ENCODE data around the gene SH3YL1.

Gene SH3YL1

GRCh38 chr2:196406-196805 is 67.4 kb downstream of the SH3YL1 start:
- Histone ChIP-seq H3K79me2 (ENCODE audit: control insufficient read depth, insufficient read depth, low read length, unreplicated experiment) (no peaks in the 10 kb centered on the region), H3K27me3 (ENCODE audit: insufficient read depth, low read length) (no peaks in the 10 kb centered on the region), H3K4me1 (ENCODE audit: control insufficient read depth, insufficient read depth, low read length, unreplicated experiment) (no peaks in the 10 kb centered on the region), H3K4me3 (ENCODE audit: low read depth, low read length) (no peak overlapping the region), H3K27ac (ENCODE audit: low read depth, low read length) (no peak overlapping the region), H2AFZ (ENCODE audit: low read length, unreplicated experiment) (no peak overlapping the region), H3K36me3 (ENCODE audit: insufficient read depth, low read length) (no peaks in the 10 kb centered on the region)

- no peak overlapping the region for H2AFZ ChIP-seq (ENCODE audit: low read length, unreplicated experiment)
- no peaks in the 10 kb centered on the region for H3K36me3 ChIP-seq (ENCODE audit: insufficient read depth, low read length)
- no peak overlapping the region for H3K27ac ChIP-seq (ENCODE audit: low read depth, low read length)
- no peaks in the 10 kb centered on the region for H3K79me2 ChIP-seq (ENCODE audit: control insufficient read depth, insufficient read depth, low read length, unreplicated experiment)
- H3K4me3 ChIP-seq (ENCODE audit: low read depth, low read length): no peak overlapping the region
- no peaks in the 10 kb centered on the region for H3K4me1 ChIP-seq (ENCODE audit: control insufficient read depth, insufficient read depth, low read length, unreplicated experiment)
- no peaks in the 10 kb centered on the region for H3K27me3 ChIP-seq (ENCODE audit: insufficient read depth, low read length)
Observed at GRCh38 chr2:195932-196331, 67.9 kb downstream of the SH3YL1 start.

GRCh38 chr2:193141-193671 is 70.6 kb downstream of the SH3YL1 start:
- Histone ChIP-seq H3K79me2 (ENCODE audit: control insufficient read depth, insufficient read depth, low read length, unreplicated experiment) (no peaks in the 10 kb centered on the region), H3K36me3 (ENCODE audit: insufficient read depth, low read length) (no peaks in the 10 kb centered on the region), H3K27ac (ENCODE audit: low read depth, low read length) (no peak overlapping the region), H3K27me3 (ENCODE audit: insufficient read depth, low read length) (no peaks in the 10 kb centered on the region), H3K4me1 (ENCODE audit: control insufficient read depth, insufficient read depth, low read length, unreplicated experiment) (no peaks in the 10 kb centered on the region), H2AFZ (ENCODE audit: low read length, unreplicated experiment) (no peak overlapping the region), H3K4me3 (ENCODE audit: low read depth, low read length) (no peak overlapping the region)

- no peaks in the 10 kb centered on the region for H3K36me3 ChIP-seq (ENCODE audit: insufficient read depth, low read length)
- H2AFZ ChIP-seq (ENCODE audit: low read length, unreplicated experiment): no peak overlapping the region
- H3K79me2 ChIP-seq (ENCODE audit: control insufficient read depth, insufficient read depth, low read length, unreplicated experiment): no peaks in the 10 kb centered on the region
- no peaks in the 10 kb centered on the region for H3K4me1 ChIP-seq (ENCODE audit: control insufficient read depth, insufficient read depth, low read length, unreplicated experiment)
- no peak overlapping the region for H3K27ac ChIP-seq (ENCODE audit: low read depth, low read length)
- no peak overlapping the region for H3K4me3 ChIP-seq (ENCODE audit: low read depth, low read length)
- H3K27me3 ChIP-seq (ENCODE audit: insufficient read depth, low read length): no peaks in the 10 kb centered on the region
Observed at GRCh38 chr2:191311-192190, 72.3 kb downstream of the SH3YL1 start.

- no peaks in the 10 kb centered on the region for H3K79me2 ChIP-seq (ENCODE audit: control insufficient read depth, insufficient read depth, low read length, unreplicated experiment)
Observed at GRCh38 chr2:187825-188224, 76.0 kb downstream of the SH3YL1 start.

GRCh38 chr2:185221-185620 is 78.6 kb downstream of the SH3YL1 start:
- no peaks in the 10 kb centered on the region for H3K36me3 ChIP-seq (ENCODE audit: insufficient read depth, low read length)
- no peaks in the 10 kb centered on the region for H3K4me1 ChIP-seq (ENCODE audit: control insufficient read depth, insufficient read depth, low read length, unreplicated experiment)
- no peaks in the 10 kb centered on the region for H3K27me3 ChIP-seq (ENCODE audit: insufficient read depth, low read length)
- H3K4me3 ChIP-seq (ENCODE audit: low read depth, low read length): no peak overlapping the region
- H2AFZ ChIP-seq (ENCODE audit: low read length, unreplicated experiment): no peak overlapping the region
- no peaks in the 10 kb centered on the region for H3K79me2 ChIP-seq (ENCODE audit: control insufficient read depth, insufficient read depth, low read length, unreplicated experiment)
- no peak overlapping the region for H3K27ac ChIP-seq (ENCODE audit: low read depth, low read length)

More at GRCh38 chr2:187825-188224, 76.0 kb downstream of the SH3YL1 start:
- no peak overlapping the region for H3K4me3 ChIP-seq (ENCODE audit: low read depth, low read length)
- no peaks in the 10 kb centered on the region for H3K4me1 ChIP-seq (ENCODE audit: control insufficient read depth, insufficient read depth, low read length, unreplicated experiment)
- no peak overlapping the region for H2AFZ ChIP-seq (ENCODE audit: low read length, unreplicated experiment)
- no peak overlapping the region for H3K27ac ChIP-seq (ENCODE audit: low read depth, low read length)
- no peaks in the 10 kb centered on the region for H3K27me3 ChIP-seq (ENCODE audit: insufficient read depth, low read length)
- H3K36me3 ChIP-seq (ENCODE audit: insufficient read depth, low read length): no peaks in the 10 kb centered on the region

- no peaks in the 10 kb centered on the region for H3K36me3 ChIP-seq (ENCODE audit: insufficient read depth, low read length)
- no peaks in the 10 kb centered on the region for H3K27me3 ChIP-seq (ENCODE audit: insufficient read depth, low read length)
- no peak overlapping the region for H3K27ac ChIP-seq (ENCODE audit: low read depth, low read length)
- no peak overlapping the region for H3K4me3 ChIP-seq (ENCODE audit: low read depth, low read length)
- H2AFZ ChIP-seq (ENCODE audit: low read length, unreplicated experiment): no peak overlapping the region
- H3K79me2 ChIP-seq (ENCODE audit: control insufficient read depth, insufficient read depth, low read length, unreplicated experiment): no peaks in the 10 kb centered on the region
- no peaks in the 10 kb centered on the region for H3K4me1 ChIP-seq (ENCODE audit: control insufficient read depth, insufficient read depth, low read length, unreplicated experiment)
Observed at GRCh38 chr2:184695-185094, 79.1 kb downstream of the SH3YL1 start.

GRCh38 chr2:182509-183122 is 81.2 kb downstream of the SH3YL1 start:
- H2AFZ ChIP-seq (ENCODE audit: low read length, unreplicated experiment): no peak overlapping the region
- no peak overlapping the region for H3K4me3 ChIP-seq (ENCODE audit: low read depth, low read length)
- H3K27me3 ChIP-seq (ENCODE audit: insufficient read depth, low read length): no peaks in the 10 kb centered on the region
- H3K4me1 ChIP-seq (ENCODE audit: control insufficient read depth, insufficient read depth, low read length, unreplicated experiment): no peaks in the 10 kb centered on the region
- H3K36me3 ChIP-seq (ENCODE audit: insufficient read depth, low read length): no peaks in the 10 kb centered on the region
- H3K27ac ChIP-seq (ENCODE audit: low read depth, low read length): no peak overlapping the region
- no peaks in the 10 kb centered on the region for H3K79me2 ChIP-seq (ENCODE audit: control insufficient read depth, insufficient read depth, low read length, unreplicated experiment)

- Histone ChIP-seq H3K27me3 (ENCODE audit: insufficient read depth, low read length) (no peaks in the 10 kb centered on the region), H3K36me3 (ENCODE audit: insufficient read depth, low read length) (no peaks in the 10 kb centered on the region), H3K4me1 (ENCODE audit: control insufficient read depth, insufficient read depth, low read length, unreplicated experiment) (peaks cover 2% of the 10 kb centered on the region), H3K27ac (ENCODE audit: low read depth, low read length) (no peak overlapping the region), H3K79me2 (ENCODE audit: control insufficient read depth, insufficient read depth, low read length, unreplicated experiment) (no peaks in the 10 kb centered on the region), H2AFZ (ENCODE audit: low read length, unreplicated experiment) (no peak overlapping the region), H3K4me3 (ENCODE audit: low read depth, low read length) (no peak overlapping the region)
Observed at GRCh38 chr2:180311-180710, 83.5 kb downstream of the SH3YL1 start.

GRCh38 chr2:179886-180285 is 83.9 kb downstream of the SH3YL1 start:
- peaks cover 2% of the 10 kb centered on the region for H3K4me1 ChIP-seq (ENCODE audit: control insufficient read depth, insufficient read depth, low read length, unreplicated experiment)
- H3K79me2 ChIP-seq (ENCODE audit: control insufficient read depth, insufficient read depth, low read length, unreplicated experiment): no peaks in the 10 kb centered on the region
- H3K4me3 ChIP-seq (ENCODE audit: low read depth, low read length): no peak overlapping the region
- no peak overlapping the region for H3K27ac ChIP-seq (ENCODE audit: low read depth, low read length)
- H3K27me3 ChIP-seq (ENCODE audit: insufficient read depth, low read length): no peaks in the 10 kb centered on the region
- H3K36me3 ChIP-seq (ENCODE audit: insufficient read depth, low read length): no peaks in the 10 kb centered on the region
- no peak overlapping the region for H2AFZ ChIP-seq (ENCODE audit: low read length, unreplicated experiment)

- H3K4me3 ChIP-seq (ENCODE audit: low read depth, low read length): no peak overlapping the region
- no peaks in the 10 kb centered on the region for H3K27me3 ChIP-seq (ENCODE audit: insufficient read depth, low read length)
- H3K36me3 ChIP-seq (ENCODE audit: insufficient read depth, low read length): no peaks in the 10 kb centered on the region
- no peak overlapping the region for H3K27ac ChIP-seq (ENCODE audit: low read depth, low read length)
- peaks cover 2% of the 10 kb centered on the region for H3K4me1 ChIP-seq (ENCODE audit: control insufficient read depth, insufficient read depth, low read length, unreplicated experiment)
- no peak overlapping the region for H2AFZ ChIP-seq (ENCODE audit: low read length, unreplicated experiment)
- H3K79me2 ChIP-seq (ENCODE audit: control insufficient read depth, insufficient read depth, low read length, unreplicated experiment): no peaks in the 10 kb centered on the region
Observed at GRCh38 chr2:177733-178132, 86.1 kb downstream of the SH3YL1 start.
